ENCODE measurements around the gene TNS1. TPM values are rescaled to one million over a fixed set of nuclear protein-coding genes. Genes with fewer than 3 reads are reported as not detected.

TNS1 gene
- total RNA-seq, 1 experiment from 2014 or later = 6.2 TPM

- Histone ChIP-seq H3K4me2 (ENCODE audit: low read length) (peak overlapping the region; percentile 23; the same call in 1 of the 2 replicates), H3K9me2 (ENCODE audit: insufficient read depth) (no peaks in the 10 kb centered on the region), H2AFZ (ENCODE audit: low read depth, low read length, poor library complexity, severe bottlenecking) (no peak overlapping the region), H3K4me1 (ENCODE audit: control insufficient read depth in 1 of 2, insufficient read depth in 2 of 2, low read length in 2 of 2) (peaks cover 29 to 40% of the 10 kb centered on the region in 2 experiments), H3K4me3 (replicated peaks in 1 of 2; ENCODE audit: low read depth in 1 of 2, low read length in 2 of 2) (no peak overlapping the region), H3K9me3 (ENCODE audit: control insufficient read depth in 1 of 2, insufficient read depth in 1 of 2, low read depth in 1 of 2, low read length in 2 of 2) (peaks cover 0 to 4% of the 10 kb centered on the region in 2 experiments; a peak in 1 of 4 replicates), H4K20me1 (ENCODE audit: insufficient read depth) (no peaks in the 10 kb centered on the region), H3K79me2 (ENCODE audit: insufficient read depth, low read length) (no peaks in the 10 kb centered on the region), H3K36me3 (ENCODE audit: control insufficient read depth in 1 of 2, insufficient read depth in 2 of 2, low read length in 2 of 2) (no peaks in the 10 kb centered on the region), H3K9ac (ENCODE audit: low read length) (no peak overlapping the region), H3K27me3 (ENCODE audit: insufficient read depth, low read length) (no peaks in the 10 kb centered on the region), H3K27ac (ENCODE audit: low read depth, low read length) (no peak overlapping the region)
- TF ChIP-seq YY1 (IDR thresholded peaks at IDR 0.05; ENCODE audit: extremely low read depth, insufficient replicate concordance, low read depth, low read length) (no peak), RAD21 (IDR thresholded peaks at IDR 0.05; ENCODE audit: low read depth) (no peak), EZH2 (IDR thresholded peaks at IDR 0.05) (no peak), SRF (IDR thresholded peaks at IDR 0.05; ENCODE audit: low read depth) (no peak), POLR2A (IDR thresholded peaks at IDR 0.05; ENCODE audit: borderline replicate concordance, extremely low read depth, insufficient read depth, insufficient read length) (no peak), SP1 (IDR thresholded peaks at IDR 0.05; ENCODE audit: low read depth) (no peak), EZH2phosphoT487 (IDR thresholded peaks at IDR 0.05; ENCODE audit: borderline replicate concordance) (no peak), CEBPB (IDR thresholded peaks at IDR 0.05; ENCODE audit: low read depth) (no peak), POLR2AphosphoS5 (IDR thresholded peaks at IDR 0.05; ENCODE audit: low read depth, low read length) (no peak), ZFX (IDR thresholded peaks at IDR 0.05) (no peak), ELF1 (IDR thresholded peaks at IDR 0.05; ENCODE audit: borderline replicate concordance, low read depth) (no peak), FOSL1 (IDR thresholded peaks at IDR 0.05; ENCODE audit: low read depth) (no peak), JUND (IDR thresholded peaks at IDR 0.05) (no peak), SIN3A (IDR thresholded peaks at IDR 0.05; ENCODE audit: low read depth) (no peak)
- TF ChIP-seq, protein P1, sequence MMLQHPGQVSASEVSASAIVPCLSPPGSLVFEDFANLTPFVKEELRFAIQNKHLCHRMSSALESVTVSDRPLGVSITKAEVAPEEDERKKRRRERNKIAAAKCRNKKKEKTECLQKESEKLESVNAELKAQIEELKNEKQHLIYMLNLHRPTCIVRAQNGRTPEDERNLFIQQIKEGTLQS (IDR thresholded peaks at IDR 0.05) = no peak
- TF ChIP-seq, protein P2, sequence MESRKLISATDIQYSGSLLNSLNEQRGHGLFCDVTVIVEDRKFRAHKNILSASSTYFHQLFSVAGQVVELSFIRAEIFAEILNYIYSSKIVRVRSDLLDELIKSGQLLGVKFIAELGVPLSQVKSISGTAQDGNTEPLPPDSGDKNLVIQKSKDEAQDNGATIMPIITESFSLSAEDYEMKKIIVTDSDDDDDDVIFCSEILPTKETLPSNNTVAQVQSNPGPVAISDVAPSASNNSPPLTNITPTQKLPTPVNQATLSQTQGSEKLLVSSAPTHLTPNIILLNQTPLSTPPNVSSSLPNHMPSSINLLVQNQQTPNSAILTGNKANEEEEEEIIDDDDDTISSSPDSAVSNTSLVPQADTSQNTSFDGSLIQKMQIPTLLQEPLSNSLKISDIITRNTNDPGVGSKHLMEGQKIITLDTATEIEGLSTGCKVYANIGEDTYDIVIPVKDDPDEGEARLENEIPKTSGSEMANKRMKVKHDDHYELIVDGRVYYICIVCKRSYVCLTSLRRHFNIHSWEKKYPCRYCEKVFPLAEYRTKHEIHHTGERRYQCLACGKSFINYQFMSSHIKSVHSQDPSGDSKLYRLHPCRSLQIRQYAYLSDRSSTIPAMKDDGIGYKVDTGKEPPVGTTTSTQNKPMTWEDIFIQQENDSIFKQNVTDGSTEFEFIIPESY (IDR thresholded peaks at IDR 0.05; ENCODE audit: extremely low read depth, insufficient replicate concordance, low read length) = no peak
- TF ChIP-seq, protein P3, sequence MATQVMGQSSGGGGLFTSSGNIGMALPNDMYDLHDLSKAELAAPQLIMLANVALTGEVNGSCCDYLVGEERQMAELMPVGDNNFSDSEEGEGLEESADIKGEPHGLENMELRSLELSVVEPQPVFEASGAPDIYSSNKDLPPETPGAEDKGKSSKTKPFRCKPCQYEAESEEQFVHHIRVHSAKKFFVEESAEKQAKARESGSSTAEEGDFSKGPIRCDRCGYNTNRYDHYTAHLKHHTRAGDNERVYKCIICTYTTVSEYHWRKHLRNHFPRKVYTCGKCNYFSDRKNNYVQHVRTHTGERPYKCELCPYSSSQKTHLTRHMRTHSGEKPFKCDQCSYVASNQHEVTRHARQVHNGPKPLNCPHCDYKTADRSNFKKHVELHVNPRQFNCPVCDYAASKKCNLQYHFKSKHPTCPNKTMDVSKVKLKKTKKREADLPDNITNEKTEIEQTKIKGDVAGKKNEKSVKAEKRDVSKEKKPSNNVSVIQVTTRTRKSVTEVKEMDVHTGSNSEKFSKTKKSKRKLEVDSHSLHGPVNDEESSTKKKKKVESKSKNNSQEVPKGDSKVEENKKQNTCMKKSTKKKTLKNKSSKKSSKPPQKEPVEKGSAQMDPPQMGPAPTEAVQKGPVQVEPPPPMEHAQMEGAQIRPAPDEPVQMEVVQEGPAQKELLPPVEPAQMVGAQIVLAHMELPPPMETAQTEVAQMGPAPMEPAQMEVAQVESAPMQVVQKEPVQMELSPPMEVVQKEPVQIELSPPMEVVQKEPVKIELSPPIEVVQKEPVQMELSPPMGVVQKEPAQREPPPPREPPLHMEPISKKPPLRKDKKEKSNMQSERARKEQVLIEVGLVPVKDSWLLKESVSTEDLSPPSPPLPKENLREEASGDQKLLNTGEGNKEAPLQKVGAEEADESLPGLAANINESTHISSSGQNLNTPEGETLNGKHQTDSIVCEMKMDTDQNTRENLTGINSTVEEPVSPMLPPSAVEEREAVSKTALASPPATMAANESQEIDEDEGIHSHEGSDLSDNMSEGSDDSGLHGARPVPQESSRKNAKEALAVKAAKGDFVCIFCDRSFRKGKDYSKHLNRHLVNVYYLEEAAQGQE (IDR thresholded peaks at IDR 0.05; ENCODE audit: low read depth) = no peak
- ChIA-PET POLR2A (no interaction called here), RAD21 (ENCODE audit: low non-redundant PET in 1 of 2, low total read pairs in 2 of 2, uncharacterized antibody in 2 of 2, unreplicated experiment in 2 of 2) (interaction anchor here in 1 of 2 experiments (1.2 kb wide), 1 partner anchor 60 kb away, joined by 3 read pairs; no protein-coding TSS in a partner anchor), CTCF (no interaction called here)
- intact Hi-C loops (cut with micrococcal nuclease) = no loop called here
- DNase-seq (ENCODE audit: low read depth, low spot score) (no peak), ATAC-seq (peak; percentile 39; the same call in 1 of the 2 replicates)
- BruUV-seq (replicated peaks) = no TSS peak
These were observed 156.5 kb downstream of the TNS1 start for GRCh38 chr2:217846321-217846743.

Data from HCT116 (cell line).